HepG2 (cell line): ENCODE data around the gene MEA1. TPM values are rescaled to one million over a fixed set of nuclear protein-coding genes. Genes with fewer than 3 reads are reported as not detected.

Source experiments
- FIP1L1 ChIP-seq: fragments of 200-400 bp; formaldehyde crosslinking; IDR thresholded peaks from 2 replicates; pipeline ENCODE4 v1.6.1; 2018; ENCODE audit warnings: low read depth, mild to moderate bottlenecking, low read length, moderate library complexity, borderline replicate concordance; ENCODE audit not compliant: insufficient read depth
- GTF2F1 ChIP-seq: fragments of 150-350 bp; IDR thresholded peaks from 2 replicates; pipeline ENCODE4 v1.6.1; 2014; ENCODE audit warnings: low read length
- HDAC1 ChIP-seq: sonication (generic); formaldehyde crosslinking; IDR thresholded peaks from 2 replicates; pipeline ENCODE4 v1.5.1; 2020; ENCODE audit warnings: mild to moderate bottlenecking, missing genetic modification reagents
- HHEX ChIP-seq: IDR thresholded peaks from 2 replicates; pipeline ENCODE4 v1.6.1; 2016; ENCODE audit warnings: control low read depth
- HMG20B ChIP-seq: conservative IDR thresholded peaks from 2 replicates; pipeline ENCODE4 v1.6.1; 2016; ENCODE audit warnings: missing genetic modification reagents, missing compliant biosample characterization
- JDP2 ChIP-seq: sonication (generic); formaldehyde crosslinking; IDR thresholded peaks from 2 replicates; pipeline ENCODE4 v1.8.1; 2022; ENCODE audit warnings: missing genetic modification reagents, borderline replicate concordance
- KLF9 ChIP-seq: IDR thresholded peaks from 2 replicates; pipeline ENCODE4 v1.6.1; 2016; ENCODE audit warnings: low read depth
- NFIC ChIP-seq: IDR thresholded peaks from 2 replicates; pipeline ENCODE4 v1.6.1; 2012; ENCODE audit warnings: mild to moderate bottlenecking, low read length, inconsistent platforms
- PAF1 ChIP-seq: IDR thresholded peaks from 2 replicates; pipeline ENCODE4 v1.6.1; 2016; ENCODE audit warnings: missing genetic modification reagents, missing compliant biosample characterization
- RBFOX2 ChIP-seq: fragments of 200-400 bp; formaldehyde crosslinking; IDR thresholded peaks from 2 replicates; pipeline ENCODE4 v1.6.1; 2017; ENCODE audit warnings: low read depth, mild to moderate bottlenecking, low read length
- TCF7 ChIP-seq: sonication (generic); IDR thresholded peaks from 2 replicates; pipeline ENCODE4 v1.6.1; 2016; ENCODE audit warnings: antibody characterized with exemption, low read depth
- ZBTB8A ChIP-seq: sonication (generic); formaldehyde crosslinking; IDR thresholded peaks from 2 replicates; pipeline ENCODE4 v1.4.0; 2020; ENCODE audit warnings: mild to moderate bottlenecking, low read depth, missing genetic modification reagents, borderline replicate concordance
- ZNF263 ChIP-seq: sonication (generic); formaldehyde crosslinking; IDR thresholded peaks from 2 replicates; pipeline ENCODE4 v1.4.0; 2020; ENCODE audit warnings: missing genetic modification reagents
- ZNF282 ChIP-seq: fragments of 450-650 bp; IDR thresholded peaks from 2 replicates; pipeline ENCODE4 v1.6.1; 2018; ENCODE audit not compliant: partially characterized antibody
- ZNF430 ChIP-seq: sonication (generic); formaldehyde crosslinking; IDR thresholded peaks from 2 replicates; pipeline ENCODE4 v1.9.0; 2021; ENCODE audit warnings: mild to moderate bottlenecking, missing genetic modification reagents
- ZNF747 ChIP-seq: sonication (generic); formaldehyde crosslinking; IDR thresholded peaks from 2 replicates; pipeline ENCODE4 v1.8.1; 2023; ENCODE audit warnings: missing genetic modification reagents, mild to moderate bottlenecking, borderline replicate concordance
- ZNF790 ChIP-seq: sonication (generic); formaldehyde crosslinking; IDR thresholded peaks from 2 replicates; pipeline ENCODE4 v1.8.0; 2022; ENCODE audit warnings: missing genetic modification reagents, mild to moderate bottlenecking, borderline replicate concordance
- ZNF83 ChIP-seq: sonication (generic); formaldehyde crosslinking; IDR thresholded peaks from 2 replicates; pipeline ENCODE4 v1.4.0; 2020; ENCODE audit warnings: missing genetic modification reagents, mild to moderate bottlenecking, borderline replicate concordance
- ZNF850 ChIP-seq: sonication (generic); formaldehyde crosslinking; conservative IDR thresholded peaks from 2 replicates; pipeline ENCODE4 v1.9.0; 2021; ENCODE audit warnings: mild to moderate bottlenecking, missing genetic modification reagents
- polyA plus RNA-seq, 8 experiments: library from polyadenylated mRNA; depleted of rRNA in 3 of 8; stranded (reverse) in 7 of 8; unstranded in 1 of 8; fragments of >200 nt; fragmentation: Illumina TruSeq in 4 of 8; extraction: Trizol in 4 of 8; gene quantifications; 2 replicates each; pipeline versions ENCODE4 v1.2.1 to v1.2.3, GENCODE V29; 2011 to 2016; ENCODE audit warnings: low read depth in 4 of 8, missing spikeins in 1 of 8, mixed read lengths in 1 of 8; ENCODE audit not compliant: insufficient read depth in 1 of 8
- total RNA-seq, 5 experiments: library from RNA; depleted of rRNA; stranded (reverse); fragments of >200 nt; fragmentation: Illumina TruSeq; extraction: Trizol; gene quantifications; 2 replicates each; pipeline ENCODE4 v1.2.3, GENCODE V29; 2016; ENCODE audit warnings: low read depth in 1 of 5
- TF ChIP-seq, protein P1 (sequence below), 2 experiments: sonication (generic) in 1 of 2; formaldehyde crosslinking in 1 of 2; IDR thresholded peaks; 2 replicates each; pipeline versions ENCODE4 v1.5.1 to v1.6.1; 2011 to 2020; ENCODE audit warnings: borderline replicate concordance in 1 of 2, low read depth in 1 of 2, low read length in 1 of 2, mild to moderate bottlenecking in 1 of 2, missing genetic modification reagents in 1 of 2, moderate library complexity in 1 of 2
- TF ChIP-seq, protein P2 (sequence below): sonication (generic); formaldehyde crosslinking; IDR thresholded peaks from 2 replicates; pipeline ENCODE4 v1.5.0; 2020; ENCODE audit warnings: missing genetic modification reagents
- TF ChIP-seq, protein P3 (sequence below): sonication (generic); formaldehyde crosslinking; IDR thresholded peaks from 2 replicates; pipeline ENCODE4 v1.4.0; 2020; ENCODE audit warnings: missing genetic modification reagents
- TF ChIP-seq, protein P4 (sequence below): fragments of 450-650 bp; IDR thresholded peaks from 2 replicates; pipeline ENCODE4 v1.6.1; 2016

Gene MEA1
- total and polyA plus RNA-seq, 2 of the 13 experiments (the other 11 are each of a cell fraction or from before 2014, with no cell fraction given) = 75.6 to 86.2 TPM

DNA sequence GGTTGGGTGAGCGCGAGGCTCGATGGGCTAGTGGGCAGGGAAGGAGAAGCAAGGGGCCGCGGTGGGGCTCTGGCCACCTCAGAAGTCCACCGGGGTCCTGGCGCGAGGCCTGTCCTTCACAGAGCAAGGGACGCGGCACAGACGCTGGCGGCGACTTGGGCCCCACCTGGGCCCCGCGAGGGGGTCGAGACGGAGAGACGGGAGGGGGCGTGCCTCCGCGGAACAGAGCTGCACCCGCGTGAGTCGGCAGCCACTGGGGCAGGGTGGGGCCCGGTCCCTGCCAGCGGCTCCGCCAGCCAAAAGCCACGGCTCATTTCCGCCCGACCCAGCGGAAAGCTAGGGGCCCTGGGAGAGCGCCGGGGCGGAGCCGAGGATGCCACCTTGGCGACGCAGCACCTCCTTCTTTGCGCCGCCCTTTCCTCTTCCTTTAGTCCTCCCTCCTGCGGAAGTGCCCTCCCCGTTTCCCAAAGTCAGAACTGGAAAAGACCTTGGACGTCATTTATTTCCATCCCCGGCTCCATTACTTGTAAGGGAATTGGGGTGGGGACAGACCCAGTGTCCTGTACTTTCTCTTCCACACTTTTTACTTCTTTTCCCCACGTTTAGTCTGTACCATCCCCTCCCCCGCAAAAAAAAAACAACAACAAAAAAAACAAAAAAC lies 39.9 kb upstream of the MEA1 start, which contains the start of gene CUL7 (continued):
- TF ChIP-seq, protein P1, sequence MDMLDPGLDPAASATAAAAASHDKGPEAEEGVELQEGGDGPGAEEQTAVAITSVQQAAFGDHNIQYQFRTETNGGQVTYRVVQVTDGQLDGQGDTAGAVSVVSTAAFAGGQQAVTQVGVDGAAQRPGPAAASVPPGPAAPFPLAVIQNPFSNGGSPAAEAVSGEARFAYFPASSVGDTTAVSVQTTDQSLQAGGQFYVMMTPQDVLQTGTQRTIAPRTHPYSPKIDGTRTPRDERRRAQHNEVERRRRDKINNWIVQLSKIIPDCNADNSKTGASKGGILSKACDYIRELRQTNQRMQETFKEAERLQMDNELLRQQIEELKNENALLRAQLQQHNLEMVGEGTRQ (IDR thresholded peaks at IDR 0.05; ENCODE audit: low read depth, low read length) = no peak
- TF ChIP-seq, protein P1 (CRISPR knock-in tag; IDR thresholded peaks at IDR 0.05; ENCODE audit: borderline replicate concordance) = no peak
- TF ChIP-seq HHEX (no peak), HMG20B (CRISPR knock-in tag) (no peak; the same call in 1 of the 2 replicates), TCF7 (no peak), ZNF850 (CRISPR knock-in tag) (0 out of 2 replicates have a peak, but pooled peaks have one; percentile 32), ZNF747 (CRISPR knock-in tag) (peak; percentile 99), HDAC1 (peak; percentile 97), RBFOX2 (peak; percentile 100), ZBTB8A (CRISPR knock-in tag) (peak; percentile 47; the same call in 1 of the 2 replicates), FIP1L1 (peak; percentile 69; the same call in 1 of the 2 replicates), NFIC (no peak), ZNF430 (CRISPR knock-in tag) (peak; percentile 96; the same call in 1 of the 2 replicates), ZNF263 (peak; percentile 85), ZNF83 (CRISPR knock-in tag) (peak; percentile 51), ZNF790 (peak; percentile 86; the same call in 1 of the 2 replicates), JDP2 (CRISPR knock-in tag) (no peak), PAF1 (CRISPR knock-in tag) (peak; percentile 90), GTF2F1 (no peak), KLF9 (peak; percentile 98), ZNF282 (no peak)
- TF ChIP-seq, protein P2, sequence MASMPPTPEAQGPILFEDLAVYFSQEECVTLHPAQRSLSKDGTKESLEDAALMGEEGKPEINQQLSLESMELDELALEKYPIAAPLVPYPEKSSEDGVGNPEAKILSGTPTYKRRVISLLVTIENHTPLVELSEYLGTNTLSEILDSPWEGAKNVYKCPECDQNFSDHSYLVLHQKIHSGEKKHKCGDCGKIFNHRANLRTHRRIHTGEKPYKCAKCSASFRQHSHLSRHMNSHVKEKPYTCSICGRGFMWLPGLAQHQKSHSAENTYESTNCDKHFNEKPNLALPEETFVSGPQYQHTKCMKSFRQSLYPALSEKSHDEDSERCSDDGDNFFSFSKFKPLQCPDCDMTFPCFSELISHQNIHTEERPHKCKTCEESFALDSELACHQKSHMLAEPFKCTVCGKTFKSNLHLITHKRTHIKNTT (CRISPR knock-in tag) = no peak
- TF ChIP-seq, protein P3, sequence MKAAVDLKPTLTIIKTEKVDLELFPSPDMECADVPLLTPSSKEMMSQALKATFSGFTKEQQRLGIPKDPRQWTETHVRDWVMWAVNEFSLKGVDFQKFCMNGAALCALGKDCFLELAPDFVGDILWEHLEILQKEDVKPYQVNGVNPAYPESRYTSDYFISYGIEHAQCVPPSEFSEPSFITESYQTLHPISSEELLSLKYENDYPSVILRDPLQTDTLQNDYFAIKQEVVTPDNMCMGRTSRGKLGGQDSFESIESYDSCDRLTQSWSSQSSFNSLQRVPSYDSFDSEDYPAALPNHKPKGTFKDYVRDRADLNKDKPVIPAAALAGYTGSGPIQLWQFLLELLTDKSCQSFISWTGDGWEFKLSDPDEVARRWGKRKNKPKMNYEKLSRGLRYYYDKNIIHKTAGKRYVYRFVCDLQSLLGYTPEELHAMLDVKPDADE (CRISPR knock-in tag) = peak; percentile 58; the same call in 1 of the 2 replicates
- TF ChIP-seq, protein P4, sequence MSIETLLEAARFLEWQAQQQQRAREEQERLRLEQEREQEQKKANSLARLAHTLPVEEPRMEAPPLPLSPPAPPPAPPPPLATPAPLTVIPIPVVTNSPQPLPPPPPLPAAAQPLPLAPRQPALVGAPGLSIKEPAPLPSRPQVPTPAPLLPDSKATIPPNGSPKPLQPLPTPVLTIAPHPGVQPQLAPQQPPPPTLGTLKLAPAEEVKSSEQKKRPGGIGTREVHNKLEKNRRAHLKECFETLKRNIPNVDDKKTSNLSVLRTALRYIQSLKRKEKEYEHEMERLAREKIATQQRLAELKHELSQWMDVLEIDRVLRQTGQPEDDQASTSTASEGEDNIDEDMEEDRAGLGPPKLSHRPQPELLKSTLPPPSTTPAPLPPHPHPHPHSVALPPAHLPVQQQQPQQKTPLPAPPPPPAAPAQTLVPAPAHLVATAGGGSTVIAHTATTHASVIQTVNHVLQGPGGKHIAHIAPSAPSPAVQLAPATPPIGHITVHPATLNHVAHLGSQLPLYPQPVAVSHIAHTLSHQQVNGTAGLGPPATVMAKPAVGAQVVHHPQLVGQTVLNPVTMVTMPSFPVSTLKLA = no peak; the same call in 1 of the 2 replicates
